ENCODE results near the gene ITGA4.

DNA sequence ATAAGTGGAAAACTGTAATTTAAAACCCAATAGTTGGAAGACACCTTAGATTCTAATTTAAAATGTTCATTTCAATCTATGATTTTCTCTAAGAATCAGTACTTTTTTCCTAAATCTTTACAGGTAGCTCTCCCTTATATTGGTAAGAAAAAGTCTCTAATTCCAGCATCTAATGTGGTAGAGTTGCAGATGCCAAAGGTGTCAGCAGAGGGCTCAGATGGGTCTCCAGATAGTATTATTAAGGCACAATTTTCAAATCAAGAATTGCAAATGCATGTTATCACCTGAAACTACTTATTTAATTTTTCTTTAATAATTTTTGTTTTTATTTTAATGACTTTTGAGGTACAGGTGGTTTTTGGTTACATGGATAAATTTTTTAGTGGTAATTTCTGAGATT, 25.5 kb upstream of the ITGA4 start:
- TF ChIP-seq, protein P1, sequence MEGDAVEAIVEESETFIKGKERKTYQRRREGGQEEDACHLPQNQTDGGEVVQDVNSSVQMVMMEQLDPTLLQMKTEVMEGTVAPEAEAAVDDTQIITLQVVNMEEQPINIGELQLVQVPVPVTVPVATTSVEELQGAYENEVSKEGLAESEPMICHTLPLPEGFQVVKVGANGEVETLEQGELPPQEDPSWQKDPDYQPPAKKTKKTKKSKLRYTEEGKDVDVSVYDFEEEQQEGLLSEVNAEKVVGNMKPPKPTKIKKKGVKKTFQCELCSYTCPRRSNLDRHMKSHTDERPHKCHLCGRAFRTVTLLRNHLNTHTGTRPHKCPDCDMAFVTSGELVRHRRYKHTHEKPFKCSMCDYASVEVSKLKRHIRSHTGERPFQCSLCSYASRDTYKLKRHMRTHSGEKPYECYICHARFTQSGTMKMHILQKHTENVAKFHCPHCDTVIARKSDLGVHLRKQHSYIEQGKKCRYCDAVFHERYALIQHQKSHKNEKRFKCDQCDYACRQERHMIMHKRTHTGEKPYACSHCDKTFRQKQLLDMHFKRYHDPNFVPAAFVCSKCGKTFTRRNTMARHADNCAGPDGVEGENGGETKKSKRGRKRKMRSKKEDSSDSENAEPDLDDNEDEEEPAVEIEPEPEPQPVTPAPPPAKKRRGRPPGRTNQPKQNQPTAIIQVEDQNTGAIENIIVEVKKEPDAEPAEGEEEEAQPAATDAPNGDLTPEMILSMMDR (IDR thresholded peaks at IDR 0.05): no peak
- TF ChIP-seq POLR2A (IDR thresholded peaks at IDR 0.05): no peak
